WERI-Rb-1 (cell line): Measurements from ENCODE around the gene BANF2.

ENCODE experiments used
- DNase-seq: peaks from one replicate; pipeline ENCODE4 v3.0.0-alpha.2; 2020
- H3K27ac ChIP-seq: fragments of 250-450 bp; sonication (Bioruptor Pico); 2 replicates; pipeline ENCODE4 v1.5.1; 2020; ENCODE audit warnings: mild to moderate bottlenecking, moderate library complexity
- H3K27me3 ChIP-seq: fragments of 250-450 bp; sonication (Bioruptor Pico); 2 replicates; pipeline ENCODE4 v1.5.1; 2021; ENCODE audit warnings: mild to moderate bottlenecking, low read depth, moderate library complexity; ENCODE audit not compliant: insufficient read depth, severe bottlenecking
- H3K36me3 ChIP-seq: fragments of 250-450 bp; sonication (Bioruptor Pico); 2 replicates; pipeline ENCODE4 v1.5.1; 2020; ENCODE audit warnings: mild to moderate bottlenecking, moderate library complexity
- H3K4me3 ChIP-seq: 2 replicates; pipeline ENCODE4 v1.5.1; 2011; ENCODE audit warnings: low read depth, mild to moderate bottlenecking, control low read depth, low read length
- H3K9me3 ChIP-seq: fragments of 250-450 bp; sonication (Bioruptor Pico); 2 replicates; pipeline ENCODE4 v1.5.1; 2021; ENCODE audit warnings: mild to moderate bottlenecking, moderate library complexity; ENCODE audit not compliant: severe bottlenecking
- TF ChIP-seq, protein P1 (sequence below): IDR thresholded peaks from 2 replicates; pipeline ENCODE4 v1.5.1; 2011; ENCODE audit warnings: low read depth, mild to moderate bottlenecking, control low read depth, inconsistent platforms, low read length

Gene BANF2

DNA sequence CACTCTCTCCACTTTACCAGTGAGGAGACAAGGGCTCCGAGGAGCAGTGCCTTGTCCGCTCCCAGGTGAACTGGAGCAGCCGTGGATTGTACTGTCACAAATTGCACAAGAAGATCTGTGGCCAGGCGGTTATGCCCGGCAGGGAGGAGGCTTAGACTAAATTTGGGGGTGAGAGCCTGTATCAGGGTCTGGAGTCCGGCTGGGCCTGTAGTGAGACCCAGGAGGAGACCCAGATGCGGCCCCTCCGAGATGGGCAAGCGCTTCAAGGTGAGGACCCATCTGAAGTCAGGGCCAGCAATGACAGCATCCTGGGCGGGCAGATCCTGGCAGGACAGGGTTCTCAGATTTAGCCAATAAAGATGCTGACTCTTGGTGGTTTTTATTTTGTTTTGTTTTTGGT lies 27.6 kb downstream of the BANF2 start:
- no peak for DNase-seq
- Histone ChIP-seq H3K27me3 (no peaks in the 10 kb centered on the region), H3K4me3 (no peak overlapping the region), H3K9me3 (no peaks in the 10 kb centered on the region), H3K36me3 (no peaks in the 10 kb centered on the region), H3K27ac (no peak overlapping the region)
- TF ChIP-seq, protein P1, sequence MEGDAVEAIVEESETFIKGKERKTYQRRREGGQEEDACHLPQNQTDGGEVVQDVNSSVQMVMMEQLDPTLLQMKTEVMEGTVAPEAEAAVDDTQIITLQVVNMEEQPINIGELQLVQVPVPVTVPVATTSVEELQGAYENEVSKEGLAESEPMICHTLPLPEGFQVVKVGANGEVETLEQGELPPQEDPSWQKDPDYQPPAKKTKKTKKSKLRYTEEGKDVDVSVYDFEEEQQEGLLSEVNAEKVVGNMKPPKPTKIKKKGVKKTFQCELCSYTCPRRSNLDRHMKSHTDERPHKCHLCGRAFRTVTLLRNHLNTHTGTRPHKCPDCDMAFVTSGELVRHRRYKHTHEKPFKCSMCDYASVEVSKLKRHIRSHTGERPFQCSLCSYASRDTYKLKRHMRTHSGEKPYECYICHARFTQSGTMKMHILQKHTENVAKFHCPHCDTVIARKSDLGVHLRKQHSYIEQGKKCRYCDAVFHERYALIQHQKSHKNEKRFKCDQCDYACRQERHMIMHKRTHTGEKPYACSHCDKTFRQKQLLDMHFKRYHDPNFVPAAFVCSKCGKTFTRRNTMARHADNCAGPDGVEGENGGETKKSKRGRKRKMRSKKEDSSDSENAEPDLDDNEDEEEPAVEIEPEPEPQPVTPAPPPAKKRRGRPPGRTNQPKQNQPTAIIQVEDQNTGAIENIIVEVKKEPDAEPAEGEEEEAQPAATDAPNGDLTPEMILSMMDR, result no peak

DNA sequence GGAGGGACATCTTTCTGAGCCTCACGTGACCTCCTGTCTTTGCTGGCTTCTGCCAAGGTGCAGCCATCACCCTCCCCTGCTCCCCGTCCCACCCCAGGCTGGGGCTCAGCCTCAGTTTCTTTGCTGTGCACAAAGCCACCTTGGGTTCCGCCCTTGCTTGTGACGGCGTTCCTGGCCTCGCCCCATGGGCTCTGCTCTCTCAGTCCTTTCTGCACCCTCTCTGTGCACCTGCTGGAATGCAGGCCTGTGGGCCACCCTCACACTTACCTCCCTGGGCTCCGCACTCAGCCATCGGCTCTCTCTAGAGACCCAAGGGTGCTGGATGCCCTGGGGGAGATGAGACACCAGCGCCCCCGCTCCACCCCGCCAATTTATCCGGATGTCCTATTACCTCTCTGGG lies 28.3 kb downstream of the BANF2 start:
- TF ChIP-seq, protein P1, result no peak
- Histone ChIP-seq H3K4me3 (no peak overlapping the region), H3K27me3 (no peaks in the 10 kb centered on the region), H3K36me3 (no peaks in the 10 kb centered on the region), H3K9me3 (no peaks in the 10 kb centered on the region), H3K27ac (no peak overlapping the region)
- no peak for DNase-seq

- Histone ChIP-seq H3K9me3 (no peaks in the 10 kb centered on the region), H3K27me3 (no peaks in the 10 kb centered on the region), H3K36me3 (no peaks in the 10 kb centered on the region), H3K4me3 (no peak overlapping the region), H3K27ac (no peak overlapping the region)
- DNase-seq, result no peak
- TF ChIP-seq, protein P1, result no peak
Measured at GRCh38 chr20:17730071-17730470, 30.3 kb downstream of the BANF2 start.

GRCh38 chr20:17731233-17731632 lies 31.5 kb downstream of the BANF2 start:
- Histone ChIP-seq H3K4me3 (no peak overlapping the region), H3K27me3 (no peaks in the 10 kb centered on the region), H3K9me3 (no peaks in the 10 kb centered on the region), H3K36me3 (no peaks in the 10 kb centered on the region), H3K27ac (no peak overlapping the region)
- no peak for DNase-seq
- TF ChIP-seq, protein P1, result no peak

- Histone ChIP-seq H3K9me3 (no peaks in the 10 kb centered on the region), H3K4me3 (no peak overlapping the region), H3K27me3 (no peaks in the 10 kb centered on the region), H3K27ac (no peak overlapping the region), H3K36me3 (no peaks in the 10 kb centered on the region)
- TF ChIP-seq, protein P1, result no peak
- no peak for DNase-seq
Measured at GRCh38 chr20:17732907-17733521, 33.2 kb downstream of the BANF2 start.

DNA sequence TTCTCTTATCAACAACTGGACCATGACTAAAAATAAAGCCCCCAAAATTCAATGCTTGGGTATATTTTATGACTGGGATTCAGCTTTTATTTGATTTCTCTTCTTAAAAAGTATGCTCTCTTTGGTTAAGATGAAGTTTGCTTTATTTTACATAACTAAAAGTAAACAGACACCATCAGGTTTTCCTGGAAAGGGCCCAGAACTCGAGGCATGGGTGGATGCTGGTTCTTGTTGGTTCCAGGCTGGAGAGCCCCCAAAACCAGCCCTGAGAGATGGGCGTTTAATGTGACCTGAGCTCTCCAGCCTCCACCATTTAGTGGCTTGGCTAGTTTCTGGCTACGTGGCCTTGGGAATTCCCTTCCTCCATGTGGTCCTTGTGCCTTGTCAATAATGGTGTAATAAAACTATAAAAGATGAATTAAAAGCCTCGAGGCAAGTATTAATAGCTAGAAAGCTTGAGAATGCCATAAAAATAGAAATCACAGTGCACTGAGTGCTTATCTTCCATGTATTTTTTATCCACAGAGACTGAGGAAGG lies 34.1 kb downstream of the BANF2 start:
- Histone ChIP-seq H3K27me3 (no peaks in the 10 kb centered on the region), H3K36me3 (no peaks in the 10 kb centered on the region), H3K9me3 (peaks cover 4% of the 10 kb centered on the region), H3K4me3 (no peak overlapping the region), H3K27ac (no peak overlapping the region)
- TF ChIP-seq, protein P1, result no peak
- DNase-seq, result no peak
